ENCODE measurements around the gene FYN. TPM values are rescaled to one million over a fixed set of nuclear protein-coding genes. Genes with fewer than 3 reads are reported as not detected.

The FYN gene
- total and polyA plus RNA-seq, 2 donors from 2014 or later, result 34.5 to 52.4 TPM

DNA sequence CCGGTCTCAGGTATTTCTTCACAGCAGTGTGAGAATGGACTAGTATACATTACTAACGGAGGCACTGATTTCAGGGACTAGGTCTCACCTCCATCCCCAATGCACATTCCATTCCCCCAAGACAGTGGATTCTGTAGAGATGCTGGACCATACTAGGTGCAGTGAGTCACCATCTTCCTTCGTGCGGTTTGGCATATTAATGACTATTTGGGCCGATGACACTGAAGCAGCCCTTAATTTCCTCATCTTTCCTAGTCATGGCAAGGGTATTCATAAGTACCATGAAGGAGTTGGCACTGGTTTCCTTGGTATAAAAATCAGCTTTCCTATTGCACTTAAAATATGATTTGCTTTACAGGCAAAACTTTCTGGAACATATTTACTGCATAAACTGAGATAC is 146.2 kb downstream of the FYN start:
- Histone ChIP-seq H3K9me3 (ENCODE audit: control insufficient read depth in 2 of 3, insufficient read depth in 1 of 3, low read length in 3 of 3) (no peaks in the 10 kb centered on the region), H3K27me3 (ENCODE audit: control insufficient read depth, insufficient read depth, low read length) (no peaks in the 10 kb centered on the region), H3K27ac (ENCODE audit: low read depth in 2 of 2, low read length in 2 of 2) (no peak overlapping the region), H3K4me1 (ENCODE audit: control insufficient read depth in 2 of 3, insufficient read depth in 2 of 3, low read depth in 1 of 3, low read length in 3 of 3) (peaks cover 0 to 3% (median 3%) of the 10 kb centered on the region in 3 donors), H3K9ac (ENCODE audit: low read length in 3 of 3) (no peak overlapping the region), H3K36me3 (ENCODE audit: control insufficient read depth in 2 of 3, insufficient read depth in 3 of 3, low read length in 3 of 3) (no peaks in the 10 kb centered on the region), H3K4me3 (ENCODE audit: low read length in 3 of 3) (no peak overlapping the region)
- DNase-seq, result no peak
- no peak for FAIRE-seq
- TF ChIP-seq, protein P1, sequence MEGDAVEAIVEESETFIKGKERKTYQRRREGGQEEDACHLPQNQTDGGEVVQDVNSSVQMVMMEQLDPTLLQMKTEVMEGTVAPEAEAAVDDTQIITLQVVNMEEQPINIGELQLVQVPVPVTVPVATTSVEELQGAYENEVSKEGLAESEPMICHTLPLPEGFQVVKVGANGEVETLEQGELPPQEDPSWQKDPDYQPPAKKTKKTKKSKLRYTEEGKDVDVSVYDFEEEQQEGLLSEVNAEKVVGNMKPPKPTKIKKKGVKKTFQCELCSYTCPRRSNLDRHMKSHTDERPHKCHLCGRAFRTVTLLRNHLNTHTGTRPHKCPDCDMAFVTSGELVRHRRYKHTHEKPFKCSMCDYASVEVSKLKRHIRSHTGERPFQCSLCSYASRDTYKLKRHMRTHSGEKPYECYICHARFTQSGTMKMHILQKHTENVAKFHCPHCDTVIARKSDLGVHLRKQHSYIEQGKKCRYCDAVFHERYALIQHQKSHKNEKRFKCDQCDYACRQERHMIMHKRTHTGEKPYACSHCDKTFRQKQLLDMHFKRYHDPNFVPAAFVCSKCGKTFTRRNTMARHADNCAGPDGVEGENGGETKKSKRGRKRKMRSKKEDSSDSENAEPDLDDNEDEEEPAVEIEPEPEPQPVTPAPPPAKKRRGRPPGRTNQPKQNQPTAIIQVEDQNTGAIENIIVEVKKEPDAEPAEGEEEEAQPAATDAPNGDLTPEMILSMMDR (IDR thresholded peaks at IDR 0.05; ENCODE audit: borderline replicate concordance, extremely low read depth, insufficient read depth), result no peak
- intact Hi-C loops (cut with DNase I), result no loop called here

DNA sequence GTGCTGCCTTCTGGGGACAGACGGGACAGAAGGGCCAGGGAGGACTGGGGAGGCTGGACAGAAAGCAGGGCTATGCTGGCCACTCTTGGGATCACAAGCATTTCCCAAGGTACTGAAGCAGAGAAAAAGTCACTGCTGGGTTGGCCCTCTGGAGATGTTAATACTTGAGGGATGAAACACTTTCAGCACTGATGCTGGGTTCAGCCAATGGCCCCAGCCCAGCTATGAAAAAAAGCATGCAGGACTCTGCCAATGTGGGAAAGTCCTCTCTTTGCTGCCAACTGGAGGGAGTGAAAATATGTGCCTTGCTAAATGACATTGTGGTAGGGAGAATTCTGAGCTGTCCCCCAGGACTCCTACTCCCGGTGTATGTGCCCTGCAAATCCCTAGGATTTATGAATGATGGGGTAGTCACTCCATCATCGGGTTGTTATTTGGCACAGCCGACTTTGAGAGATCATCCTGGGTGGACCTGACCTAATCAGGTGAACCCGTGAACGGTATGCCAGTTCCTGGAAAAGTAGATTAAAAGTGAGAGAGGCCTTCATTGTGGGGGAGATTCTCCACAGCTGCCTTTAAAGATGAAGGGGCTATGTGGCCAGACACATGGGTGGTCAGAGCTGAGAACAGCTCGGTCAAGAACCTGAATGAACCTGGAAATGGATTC is 147.7 kb downstream of the FYN start:
- Histone ChIP-seq H3K9me3 (ENCODE audit: control insufficient read depth in 2 of 3, insufficient read depth in 1 of 3, low read length in 3 of 3) (no peaks in the 10 kb centered on the region), H3K9ac (ENCODE audit: low read length in 3 of 3) (no peak overlapping the region), H3K36me3 (ENCODE audit: control insufficient read depth in 2 of 3, insufficient read depth in 3 of 3, low read length in 3 of 3) (no peaks in the 10 kb centered on the region), H3K27me3 (ENCODE audit: control insufficient read depth, insufficient read depth, low read length) (no peaks in the 10 kb centered on the region), H3K27ac (ENCODE audit: low read depth in 2 of 2, low read length in 2 of 2) (no peak overlapping the region), H3K4me1 (ENCODE audit: control insufficient read depth in 2 of 3, insufficient read depth in 2 of 3, low read depth in 1 of 3, low read length in 3 of 3) (peaks cover 0 to 6% (median 3%) of the 10 kb centered on the region in 3 donors), H3K4me3 (ENCODE audit: low read length in 3 of 3) (no peak overlapping the region)
- no peak for FAIRE-seq
- DNase-seq, result no peak
- intact Hi-C loops (cut with DNase I), result no loop called here
- TF ChIP-seq, protein P1 (IDR thresholded peaks at IDR 0.05; ENCODE audit: borderline replicate concordance, extremely low read depth, insufficient read depth), result no peak

DNA sequence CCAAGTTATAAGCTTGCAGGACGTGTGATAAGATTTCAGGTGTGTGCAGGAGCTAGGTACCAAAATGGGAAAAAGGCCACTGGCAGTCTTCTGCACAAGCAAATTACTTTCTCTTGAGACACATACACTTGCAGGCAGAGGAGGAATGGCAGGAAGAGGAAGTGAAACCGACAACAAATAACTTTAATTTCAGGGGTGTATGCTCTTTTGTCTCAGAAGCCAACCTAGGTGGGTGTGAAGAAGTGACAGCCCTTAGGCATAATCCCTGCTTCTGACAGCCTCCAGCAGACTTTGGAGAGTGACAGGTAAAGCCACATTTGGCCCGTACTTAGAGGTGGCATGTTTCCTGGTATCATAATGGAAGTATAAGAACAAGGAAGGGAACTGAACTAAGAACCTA is 148.7 kb downstream of the FYN start:
- H3K4me3 ChIP-seq (ENCODE audit: low read length in 3 of 3), result no peak overlapping the region
- no peak for FAIRE-seq
- no peak for DNase-seq
- no peaks in the 10 kb centered on the region for H3K36me3 ChIP-seq (ENCODE audit: control insufficient read depth in 2 of 3, insufficient read depth in 3 of 3, low read length in 3 of 3)
- no peaks in the 10 kb centered on the region for H3K27me3 ChIP-seq (ENCODE audit: control insufficient read depth, insufficient read depth, low read length)
- TF ChIP-seq, protein P1 (IDR thresholded peaks at IDR 0.05; ENCODE audit: borderline replicate concordance, extremely low read depth, insufficient read depth), result no peak
- H3K4me1 ChIP-seq (ENCODE audit: control insufficient read depth in 2 of 3, insufficient read depth in 2 of 3, low read depth in 1 of 3, low read length in 3 of 3), result peaks cover 0 to 6% (median 0%) of the 10 kb centered on the region in 3 donors
- no peak overlapping the region for H3K27ac ChIP-seq (ENCODE audit: low read depth in 2 of 2, low read length in 2 of 2)
- intact Hi-C loops (cut with DNase I), result no loop called here
- no peaks in the 10 kb centered on the region for H3K9me3 ChIP-seq (ENCODE audit: control insufficient read depth in 2 of 3, insufficient read depth in 1 of 3, low read length in 3 of 3)
- no peak overlapping the region for H3K9ac ChIP-seq (ENCODE audit: low read length in 3 of 3)

DNA sequence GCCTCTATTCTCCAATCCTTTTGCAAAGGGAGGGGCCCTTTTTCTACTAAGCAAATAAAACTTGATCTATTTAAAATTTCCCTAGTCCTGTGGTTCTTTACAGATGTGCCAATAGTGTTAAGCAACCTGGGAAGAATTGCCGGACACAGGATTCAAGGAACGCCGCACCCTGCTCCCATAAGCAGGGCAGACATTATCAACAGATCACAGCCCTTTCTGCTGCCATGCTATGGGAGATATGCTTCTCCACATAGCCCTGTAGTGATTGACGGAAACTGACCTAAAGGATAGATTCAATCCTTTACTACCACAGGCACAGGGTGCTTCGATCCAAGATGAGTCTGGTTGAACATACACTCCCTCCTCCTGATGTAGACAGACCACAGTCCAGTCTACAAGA is 149.2 kb downstream of the FYN start:
- intact Hi-C loops (cut with DNase I), result no loop called here
- no peak for DNase-seq
- Histone ChIP-seq H3K9me3 (ENCODE audit: control insufficient read depth in 2 of 3, insufficient read depth in 1 of 3, low read length in 3 of 3) (no peaks in the 10 kb centered on the region), H3K36me3 (ENCODE audit: control insufficient read depth in 2 of 3, insufficient read depth in 3 of 3, low read length in 3 of 3) (no peaks in the 10 kb centered on the region), H3K4me3 (ENCODE audit: low read length in 3 of 3) (no peak overlapping the region), H3K27me3 (ENCODE audit: control insufficient read depth, insufficient read depth, low read length) (no peaks in the 10 kb centered on the region), H3K9ac (ENCODE audit: low read length in 3 of 3) (no peak overlapping the region), H3K4me1 (ENCODE audit: control insufficient read depth in 2 of 3, insufficient read depth in 2 of 3, low read depth in 1 of 3, low read length in 3 of 3) (peaks cover 0 to 6% (median 0%) of the 10 kb centered on the region in 3 donors), H3K27ac (ENCODE audit: low read depth in 2 of 2, low read length in 2 of 2) (no peak overlapping the region)
- no peak for FAIRE-seq
- TF ChIP-seq, protein P1 (IDR thresholded peaks at IDR 0.05; ENCODE audit: borderline replicate concordance, extremely low read depth, insufficient read depth), result no peak
